A172 (cell line): Measurements from ENCODE around the gene ZNF484. TPM values are rescaled to one million over a fixed set of nuclear protein-coding genes. Genes with fewer than 3 reads are reported as not detected.
"Not testable (repeated sequence)": the region's sequence is repeated elsewhere in the genome, so short reads cannot be mapped to it uniquely, and the experiment has no call there.

Experiments
- DNase-seq: peaks from one replicate; pipeline ENCODE4 v3.0.0-alpha.2; 2015; ENCODE audit warnings: low spot score
- total RNA-seq: library from RNA; depleted of rRNA; stranded (reverse); fragments of >200 nt; shearing (Covaris generic); gene quantifications from 2 replicates; pipeline ENCODE4 v1.2.3, GENCODE V29; 2014

The ZNF484 gene
- total RNA-seq, 1 experiment from 2014 or later = 9.3 TPM

- DNase-seq = no peak
Measured at GRCh38 chr9:92860867-92861266, 17.0 kb downstream of the ZNF484 start.

GRCh38 chr9:92857236-92857635, 20.6 kb downstream of the ZNF484 start:
- no peak for DNase-seq

- DNase-seq = no peak
Measured at GRCh38 chr9:92853716-92854115, 24.1 kb downstream of the ZNF484 start.

- no peak for DNase-seq
Measured at GRCh38 chr9:92850898-92851297, 26.9 kb downstream of the ZNF484 start.

GRCh38 chr9:92848740-92849139, 29.1 kb downstream of the ZNF484 start:
- DNase-seq = not testable (repeated sequence)

- DNase-seq = no peak
Measured at GRCh38 chr9:92846662-92847145, 31.1 kb downstream of the ZNF484 start.

- not testable (repeated sequence) for DNase-seq
Measured at GRCh38 chr9:92838411-92838810, 39.4 kb downstream of the ZNF484 start.

GRCh38 chr9:92837191-92837590, 40.6 kb downstream of the ZNF484 start:
- no peak for DNase-seq

GRCh38 chr9:92829420-92829819, 48.4 kb downstream of the ZNF484 start:
- DNase-seq = no peak

- DNase-seq = not testable (repeated sequence)
Measured at GRCh38 chr9:92825065-92825464, 52.8 kb downstream of the ZNF484 start.

- DNase-seq = no peak
Measured at GRCh38 chr9:92820964-92821363, 56.9 kb downstream of the ZNF484 start.

GRCh38 chr9:92819898-92820297, 57.9 kb downstream of the ZNF484 start:
- not testable (repeated sequence) for DNase-seq

- not testable (repeated sequence) for DNase-seq
Measured at GRCh38 chr9:92809629-92810326, 68.1 kb downstream of the ZNF484 start.

- no peak for DNase-seq
Measured at GRCh38 chr9:92808726-92809451, 68.9 kb downstream of the ZNF484 start.

GRCh38 chr9:92807757-92808725, 69.8 kb downstream of the ZNF484 start:
- DNase-seq = no peak

- no peak for DNase-seq
Measured at GRCh38 chr9:92807031-92807756, 70.6 kb downstream of the ZNF484 start.

- DNase-seq = no peak
Measured at GRCh38 chr9:92804727-92805126, 73.1 kb downstream of the ZNF484 start.

- no peak for DNase-seq
Measured at GRCh38 chr9:92798358-92798757, 79.5 kb downstream of the ZNF484 start.

GRCh38 chr9:92796337-92796804, 81.5 kb downstream of the ZNF484 start:
- not testable (repeated sequence) for DNase-seq

GRCh38 chr9:92795598-92796336, 82.1 kb downstream of the ZNF484 start:
- DNase-seq = no peak
